K562 (cell line): ENCODE measurements around the gene AZU1.

Experiments
- CEBPB ChIP-seq: fragments of 450-650 bp; IDR thresholded peaks from 2 replicates; pipeline ENCODE4 v1.6.1; 2016; ENCODE audit warnings: missing genetic modification characterization, missing compliant biosample characterization
- CHD2 ChIP-seq: IDR thresholded peaks from 2 replicates; pipeline ENCODE4 v1.6.1; 2011; ENCODE audit warnings: low read depth, low read length
- ESRRA ChIP-seq: fragments of 450-650 bp; IDR thresholded peaks from 2 replicates; pipeline ENCODE4 v1.6.1; 2014; ENCODE audit warnings: low read depth, mild to moderate bottlenecking, moderate library complexity, borderline replicate concordance
- KLF6 ChIP-seq: fragments of 250-450 bp; sonication (Bioruptor Pico); IDR thresholded peaks from 2 replicates; pipeline ENCODE4 v1.4.0; 2020; ENCODE audit warnings: mild to moderate bottlenecking, moderate library complexity, borderline replicate concordance
- POLR3G ChIP-seq: IDR thresholded peaks from 2 replicates; pipeline ENCODE4 v1.6.1; 2011; ENCODE audit not compliant: insufficient read length, insufficient replicate concordance; ENCODE audit errors: extremely low read depth
- TOE1 ChIP-seq, 2 experiments: fragments of 450-650 bp in 1 of 2; sonication (generic) in 1 of 2; formaldehyde crosslinking in 1 of 2; IDR thresholded peaks; 2 replicates each; pipeline versions ENCODE4 v1.7.1 to v1.8.0; 2016 to 2022; ENCODE audit warnings: borderline replicate concordance in 2 of 2, mild to moderate bottlenecking in 2 of 2, antibody characterized with exemption in 1 of 2, inconsistent platforms in 1 of 2, low read depth in 1 of 2, missing genetic modification reagents in 1 of 2, moderate library complexity in 1 of 2
- ZNF398 ChIP-seq: fragments of 250-450 bp; sonication (Bioruptor Pico); IDR thresholded peaks from 2 replicates; pipeline ENCODE4 v1.8.0; 2021; ENCODE audit warnings: moderate library complexity, mild to moderate bottlenecking, inconsistent platforms
- TF ChIP-seq, protein P1 (sequence below): sonication (generic); formaldehyde crosslinking; IDR thresholded peaks from 2 replicates; pipeline ENCODE4 v1.5.0; 2020; ENCODE audit warnings: missing genetic modification reagents

DNA sequence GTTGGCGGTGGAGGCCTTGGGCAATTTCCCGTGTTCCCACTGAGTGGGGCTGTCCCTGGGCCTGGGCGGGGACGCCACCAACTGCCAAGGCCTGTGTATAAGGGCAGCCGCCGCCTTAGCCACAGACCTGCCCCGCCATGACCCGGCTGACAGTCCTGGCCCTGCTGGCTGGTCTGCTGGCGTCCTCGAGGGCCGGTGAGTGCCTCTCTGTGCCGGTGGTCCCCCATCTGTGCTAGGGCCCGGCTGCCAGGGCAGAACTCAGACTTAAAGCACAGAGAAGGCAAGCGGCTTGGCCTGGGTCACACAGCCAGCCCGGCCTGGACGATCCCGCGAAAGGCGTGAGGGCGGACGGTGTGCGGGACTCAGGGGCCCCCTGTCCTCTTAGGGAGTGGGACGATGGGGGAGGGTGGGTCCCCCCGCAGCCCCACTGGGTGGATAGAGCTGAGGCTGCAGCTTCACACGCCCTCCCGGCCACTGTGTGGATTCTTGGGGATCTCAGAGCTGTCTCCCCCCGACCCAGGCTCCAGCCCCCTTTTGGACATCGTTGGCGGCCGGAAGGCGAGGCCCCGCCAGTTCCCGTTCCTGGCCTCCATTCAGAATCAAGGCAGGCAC, at the start of gene AZU1:
- no peak for TF ChIP-seq TOE1 (IDR thresholded peaks at IDR 0.05; ENCODE audit: borderline replicate concordance)
- TF ChIP-seq TOE1 (CRISPR knock-in tag; IDR thresholded peaks at IDR 0.05; ENCODE audit: borderline replicate concordance, low read depth), result no peak
- TF ChIP-seq POLR3G, result no peak
- TF ChIP-seq ZNF398 (CRISPR knock-in tag), result no peak
- TF ChIP-seq ESRRA, result no peak
- no peak for TF ChIP-seq CHD2
- TF ChIP-seq KLF6 (CRISPR knock-in tag), result no peak
- no peak for TF ChIP-seq CEBPB (tag)
- TF ChIP-seq, protein P1, sequence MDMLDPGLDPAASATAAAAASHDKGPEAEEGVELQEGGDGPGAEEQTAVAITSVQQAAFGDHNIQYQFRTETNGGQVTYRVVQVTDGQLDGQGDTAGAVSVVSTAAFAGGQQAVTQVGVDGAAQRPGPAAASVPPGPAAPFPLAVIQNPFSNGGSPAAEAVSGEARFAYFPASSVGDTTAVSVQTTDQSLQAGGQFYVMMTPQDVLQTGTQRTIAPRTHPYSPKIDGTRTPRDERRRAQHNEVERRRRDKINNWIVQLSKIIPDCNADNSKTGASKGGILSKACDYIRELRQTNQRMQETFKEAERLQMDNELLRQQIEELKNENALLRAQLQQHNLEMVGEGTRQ (CRISPR knock-in tag), result no peak
